ENCODE data around the gene NPAS3.

DNA sequence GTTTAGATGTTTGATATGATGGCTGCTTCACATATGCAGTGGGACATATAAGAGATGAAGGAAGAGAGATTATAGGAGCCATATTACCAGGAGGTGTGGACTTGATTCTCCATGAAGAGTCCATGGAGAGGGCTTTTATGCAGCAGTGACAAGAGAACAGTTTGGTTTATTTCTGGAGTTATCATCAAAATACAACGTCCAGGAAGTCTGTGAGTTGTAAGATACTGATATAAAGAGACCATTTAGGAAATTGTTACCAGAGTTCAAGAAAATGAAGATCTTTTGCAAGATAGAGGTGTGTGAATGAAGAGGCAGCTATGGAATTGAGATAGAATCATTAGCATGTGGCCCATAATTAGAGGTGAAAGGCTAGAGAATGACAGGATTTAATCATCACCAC is 431.7 kb downstream of the NPAS3 start:
- TF ChIP-seq POLR2AphosphoS5 (IDR thresholded peaks at IDR 0.05) (no peak), POLR2A (IDR thresholded peaks at IDR 0.05) (no peak)
